CD4-positive, CD25-positive, alpha-beta regulatory T cell (primary cell): ENCODE data around the gene PHF12. TPM values are rescaled to one million over a fixed set of nuclear protein-coding genes. Genes with fewer than 3 reads are reported as not detected.
A peak's percentile ranks its signal among the peaks of the same experiment; 100 is the strongest.

Experiments used
- ATAC-seq, 2 donors: fragments of 150-1000 bp; cut with Tn5 transposase; one replicate each; pipeline ENCODE4 v1.10.0; 2021; ENCODE audit warnings: low read depth in 2 of 2, moderate number of reproducible peaks in 2 of 2, moderate library complexity in 1 of 2
- DNase-seq, 3 donors: peaks; one replicate each; pipeline versions ENCODE4 v3.0.0 to v3.0.0-alpha.2; 2012 to 2022; ENCODE audit warnings: mixed read lengths in 1 of 3
- H3K27ac ChIP-seq: one replicate; pipeline ENCODE4 v1.7.0; 2013; ENCODE audit warnings: mild to moderate bottlenecking, low read length; ENCODE audit not compliant: insufficient read depth, poor library complexity, severe bottlenecking
- H3K27me3 ChIP-seq: one replicate; pipeline ENCODE4 v1.7.0; 2013; ENCODE audit warnings: low read length; ENCODE audit not compliant: control insufficient read depth, insufficient read depth
- H3K36me3 ChIP-seq: one replicate; pipeline ENCODE4 v1.7.0; 2013; ENCODE audit warnings: mild to moderate bottlenecking, low read length, moderate library complexity; ENCODE audit not compliant: control insufficient read depth, insufficient read depth
- H3K4me1 ChIP-seq: 2 replicates; pipeline ENCODE4 v1.7.0; 2013; ENCODE audit warnings: mild to moderate bottlenecking, low read length; ENCODE audit not compliant: insufficient read depth, control insufficient read depth, poor library complexity, severe bottlenecking
- H3K4me3 ChIP-seq: one replicate; pipeline ENCODE4 v1.7.0; 2013; ENCODE audit warnings: low read depth, mild to moderate bottlenecking, low read length, moderate library complexity
- H3K9me3 ChIP-seq, 2 experiments: 1 replicate in 1 of 2; 2 replicates in 1 of 2; pipeline ENCODE4 v1.7.0; 2013; ENCODE audit warnings: low read length in 2 of 2, mild to moderate bottlenecking in 1 of 2, moderate library complexity in 1 of 2; ENCODE audit not compliant: control insufficient read depth in 2 of 2
- H3K27ac Mint-ChIP-seq, 3 donors: one replicate each; pipeline ENCODE4 v1.8.0; 2020 to 2022; ENCODE audit warnings: mild to moderate bottlenecking in 3 of 3, mixed read lengths in 3 of 3, moderate library complexity in 2 of 3
- H3K27me3 Mint-ChIP-seq: one replicate; pipeline ENCODE4 v1.8.0; 2022; ENCODE audit warnings: mild to moderate bottlenecking, mixed read lengths
- H3K36me3 Mint-ChIP-seq: one replicate; pipeline ENCODE4 v1.8.0; 2020; ENCODE audit warnings: mixed read lengths
- H3K4me1 Mint-ChIP-seq, 4 donors: one replicate each; pipeline ENCODE4 v1.8.0; 2020 to 2022; ENCODE audit warnings: mixed read lengths in 4 of 4, mild to moderate bottlenecking in 1 of 4
- H3K4me3 Mint-ChIP-seq, 4 donors: one replicate each; pipeline ENCODE4 v1.8.0; 2020 to 2022; ENCODE audit warnings: mild to moderate bottlenecking in 4 of 4, mixed read lengths in 4 of 4, moderate library complexity in 3 of 4
- H3K9me3 Mint-ChIP-seq, 7 donors: one replicate each; pipeline ENCODE4 v1.8.0; 2020 to 2022; ENCODE audit warnings: mixed read lengths in 7 of 7, mild to moderate bottlenecking in 3 of 7, moderate library complexity in 2 of 7
- polyA plus RNA-seq, 4 donors: library from polyadenylated mRNA; unstranded; fragments of 300-500 nt; fragmentation: Illumina TruSeq; gene quantifications; one replicate each; pipeline ENCODE4 v1.2.3, GENCODE V29; 2021
- total RNA-seq: library from RNA; stranded (reverse); gene quantifications from one replicate; pipeline ENCODE4 v1.2.3, GENCODE V29; 2022

PHF12 gene
- total and polyA plus RNA-seq, 5 donors from 2014 or later: 5.4 to 200 (median 6.2) TPM

- peak overlapping the region; percentile 61 to 84 (median 66) for H3K4me3 Mint-ChIP-seq
- Histone ChIP-seq H3K36me3 (peaks cover 28% of the 10 kb centered on the region), H3K4me3 (no peak overlapping the region), H3K9me3 (no peaks in the 10 kb centered on the region), H3K27me3 (no peaks in the 10 kb centered on the region), H3K4me1 (peaks cover 49% of the 10 kb centered on the region), H3K27ac (peak overlapping the region; percentile 2)
- H3K9me3 Mint-ChIP-seq: no peaks in the 10 kb centered on the region
- peaks cover 20% of the 10 kb centered on the region for H3K36me3 Mint-ChIP-seq
- H3K27me3 Mint-ChIP-seq: no peaks in the 10 kb centered on the region
- no peak for ATAC-seq
- peaks cover 22 to 75% (median 45%) of the 10 kb centered on the region in 4 donors for H3K4me1 Mint-ChIP-seq
- no peak for DNase-seq
- peak overlapping the region; percentile 79 to 100 (median 84) for H3K27ac Mint-ChIP-seq
Observed at GRCh38 chr17:28891201-28891600, 60.1 kb downstream of the PHF12 start.

GRCh38 chr17:28889996-28890395 is 61.3 kb downstream of the PHF12 start:
- H3K27ac Mint-ChIP-seq: peak overlapping the region in 2 of 3 donors; percentile 77 to 100

GRCh38 chr17:28888832-28889231 is 62.5 kb downstream of the PHF12 start:
- no peak overlapping the region for H3K4me3 ChIP-seq
- Mint-ChIP-seq H3K4me1 (peaks cover 15 to 68% (median 32%) of the 10 kb centered on the region in 4 donors), H3K27me3 (no peaks in the 10 kb centered on the region), H3K36me3 (peaks cover 34% of the 10 kb centered on the region), H3K9me3 (no peaks in the 10 kb centered on the region), H3K27ac (peak overlapping the region in 2 of 3 donors; percentile 32 to 100), H3K4me3 (no peak overlapping the region)
- no peaks in the 10 kb centered on the region for H3K27me3 ChIP-seq
- DNase-seq: no peak
- no peaks in the 10 kb centered on the region for H3K9me3 ChIP-seq
- H3K27ac ChIP-seq: no peak overlapping the region
- H3K4me1 ChIP-seq: peaks cover 25% of the 10 kb centered on the region
- no peak for ATAC-seq
- H3K36me3 ChIP-seq: peaks cover 51% of the 10 kb centered on the region

More at GRCh38 chr17:28889996-28890395, 61.3 kb downstream of the PHF12 start:
- Mint-ChIP-seq H3K4me3 (peak overlapping the region in 2 of 4 donors; percentile 19 to 52), H3K27me3 (no peaks in the 10 kb centered on the region), H3K9me3 (no peaks in the 10 kb centered on the region), H3K36me3 (peaks cover 26% of the 10 kb centered on the region), H3K4me1 (peaks cover 16 to 71% (median 35%) of the 10 kb centered on the region in 4 donors)
- Histone ChIP-seq H3K4me3 (no peak overlapping the region), H3K27ac (no peak overlapping the region), H3K9me3 (no peaks in the 10 kb centered on the region), H3K36me3 (peaks cover 39% of the 10 kb centered on the region), H3K4me1 (peaks cover 37% of the 10 kb centered on the region), H3K27me3 (no peaks in the 10 kb centered on the region)
- ATAC-seq (no peak), DNase-seq (peak in 1 of 3 donors; percentile 66)

- Mint-ChIP-seq H3K9me3 (no peaks in the 10 kb centered on the region), H3K4me3 (no peak overlapping the region), H3K4me1 (peaks cover 6 to 60% (median 23%) of the 10 kb centered on the region in 4 donors), H3K27me3 (no peaks in the 10 kb centered on the region), H3K36me3 (peaks cover 28% of the 10 kb centered on the region), H3K27ac (peak overlapping the region in 2 of 3 donors; percentile 14 to 32)
- peaks cover 54% of the 10 kb centered on the region for H3K36me3 ChIP-seq
- no peak overlapping the region for H3K4me3 ChIP-seq
- no peak for DNase-seq
- H3K27me3 ChIP-seq: no peaks in the 10 kb centered on the region
- peaks cover 17% of the 10 kb centered on the region for H3K4me1 ChIP-seq
- H3K27ac ChIP-seq: no peak overlapping the region
- no peak for ATAC-seq
- no peaks in the 10 kb centered on the region for H3K9me3 ChIP-seq
Observed at GRCh38 chr17:28887871-28888471, 63.3 kb downstream of the PHF12 start.

DNA sequence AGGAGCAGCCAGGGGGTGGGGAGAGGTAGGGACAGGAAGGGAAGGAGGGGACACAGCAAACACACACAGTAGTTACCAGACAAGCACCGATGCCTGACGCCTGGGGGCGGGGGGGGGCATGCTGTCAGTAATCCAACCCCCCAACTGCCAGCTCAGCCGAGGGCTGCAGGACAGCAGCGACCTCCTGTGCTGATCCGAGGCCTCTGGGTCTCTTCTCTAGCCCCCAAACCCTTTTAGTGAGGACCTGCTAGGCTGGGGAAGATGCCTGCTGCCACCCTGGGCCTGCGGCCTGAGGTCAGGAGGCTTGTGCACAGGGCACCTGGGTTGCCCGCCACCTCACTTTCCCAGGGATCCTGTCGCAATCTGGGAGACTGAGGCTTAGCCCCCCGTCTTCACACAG is 65.4 kb downstream of the PHF12 start:
- no peaks in the 10 kb centered on the region for H3K9me3 Mint-ChIP-seq
- no peaks in the 10 kb centered on the region for H3K9me3 ChIP-seq
- H3K27me3 Mint-ChIP-seq: no peaks in the 10 kb centered on the region
- no peak overlapping the region for H3K27ac Mint-ChIP-seq
- H3K4me1 Mint-ChIP-seq: peaks cover 0 to 42% (median 11%) of the 10 kb centered on the region in 4 donors
- H3K4me3 Mint-ChIP-seq: no peak overlapping the region
- no peak overlapping the region for H3K27ac ChIP-seq
- peaks cover 71% of the 10 kb centered on the region for H3K36me3 ChIP-seq
- no peak for ATAC-seq
- no peak overlapping the region for H3K4me3 ChIP-seq
- DNase-seq: no peak
- H3K4me1 ChIP-seq: peaks cover 9% of the 10 kb centered on the region
- H3K27me3 ChIP-seq: no peaks in the 10 kb centered on the region
- peaks cover 29% of the 10 kb centered on the region for H3K36me3 Mint-ChIP-seq

DNA sequence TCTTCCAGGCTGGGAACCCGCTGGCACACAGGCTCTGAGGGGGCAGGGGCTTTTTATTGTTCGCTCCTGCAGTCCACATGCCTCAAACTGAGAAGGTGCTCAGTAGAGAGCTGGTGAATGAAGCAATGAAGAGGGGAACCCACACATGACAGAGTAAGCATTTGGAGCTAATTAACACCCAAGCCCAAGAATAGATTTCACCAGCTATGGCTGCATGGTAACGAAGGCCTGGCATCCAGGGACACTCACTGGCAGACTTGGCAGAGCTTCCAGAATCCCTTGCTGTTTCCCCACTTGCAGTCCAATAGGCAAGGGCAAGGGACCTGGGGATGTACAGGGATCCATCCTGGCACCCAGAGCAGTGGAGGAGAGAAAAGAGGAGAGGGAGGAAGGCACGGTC is 66.0 kb downstream of the PHF12 start:
- H3K4me3 Mint-ChIP-seq: no peak overlapping the region
- Histone ChIP-seq H3K9me3 (no peaks in the 10 kb centered on the region), H3K4me3 (no peak overlapping the region), H3K27ac (no peak overlapping the region), H3K27me3 (no peaks in the 10 kb centered on the region), H3K4me1 (peaks cover 6% of the 10 kb centered on the region), H3K36me3 (peaks cover 73% of the 10 kb centered on the region)
- peaks cover 32% of the 10 kb centered on the region for H3K36me3 Mint-ChIP-seq
- no peaks in the 10 kb centered on the region for H3K27me3 Mint-ChIP-seq
- ATAC-seq (no peak), DNase-seq (no peak)
- H3K9me3 Mint-ChIP-seq: no peaks in the 10 kb centered on the region
- peak overlapping the region in 2 of 3 donors; percentile 55 to 86 for H3K27ac Mint-ChIP-seq
- H3K4me1 Mint-ChIP-seq: peaks cover 0 to 38% (median 7%) of the 10 kb centered on the region in 4 donors

DNA sequence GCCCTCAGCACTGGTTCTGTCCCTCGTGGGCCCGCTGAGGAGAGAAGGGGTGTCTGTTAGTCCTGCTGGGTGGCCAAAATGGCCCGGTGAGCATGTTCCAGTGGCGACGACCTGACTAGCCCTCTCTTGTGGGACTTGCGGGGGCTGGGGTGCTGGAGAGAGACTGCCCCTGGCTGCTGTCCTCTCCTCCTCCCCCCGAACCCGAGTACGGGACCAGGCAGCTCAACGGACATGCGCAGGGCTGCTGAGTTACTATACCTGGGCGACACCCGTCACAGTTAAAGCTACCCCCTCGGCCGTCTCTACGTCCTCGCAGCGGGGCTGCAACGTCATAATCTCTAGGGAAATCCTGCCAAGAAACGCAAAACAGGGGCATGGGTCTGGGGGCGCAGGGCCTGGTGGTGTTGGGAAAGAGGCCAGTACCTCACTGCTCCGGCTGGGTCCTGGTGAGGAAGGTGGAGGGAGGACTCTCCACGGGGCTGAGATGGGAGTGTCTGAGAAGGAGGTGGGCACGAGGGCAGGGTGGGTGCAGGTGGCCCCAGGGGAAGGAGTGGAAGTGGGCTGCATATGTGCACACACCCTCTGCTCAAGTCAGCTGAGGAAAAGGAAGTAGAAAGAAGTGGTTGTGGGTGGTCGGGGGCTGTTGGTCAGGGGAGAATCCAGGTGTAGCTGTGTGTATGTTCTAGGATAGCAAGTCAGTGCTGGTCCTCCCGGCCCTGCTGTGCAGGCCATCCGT is 67.2 kb downstream of the PHF12 start:
- Mint-ChIP-seq H3K4me3 (no peak overlapping the region), H3K36me3 (peaks cover 35% of the 10 kb centered on the region), H3K27me3 (no peaks in the 10 kb centered on the region), H3K9me3 (no peaks in the 10 kb centered on the region), H3K4me1 (peaks cover 0 to 30% (median 6%) of the 10 kb centered on the region in 4 donors), H3K27ac (no peak overlapping the region)
- Histone ChIP-seq H3K4me1 (no peaks in the 10 kb centered on the region), H3K36me3 (peaks cover 86% of the 10 kb centered on the region), H3K27ac (no peak overlapping the region), H3K4me3 (no peak overlapping the region), H3K27me3 (no peaks in the 10 kb centered on the region), H3K9me3 (no peaks in the 10 kb centered on the region)
- no peak for DNase-seq
- no peak for ATAC-seq
